ENCODE results near the gene ODAD4. TPM values are rescaled to one million over a fixed set of nuclear protein-coding genes. Genes with fewer than 3 reads are reported as not detected.

The ODAD4 gene
- total and polyA plus RNA-seq, 2 of the 4 experiments (the other 2 are of a cell fraction), result 0.38 to 0.54 TPM

DNA sequence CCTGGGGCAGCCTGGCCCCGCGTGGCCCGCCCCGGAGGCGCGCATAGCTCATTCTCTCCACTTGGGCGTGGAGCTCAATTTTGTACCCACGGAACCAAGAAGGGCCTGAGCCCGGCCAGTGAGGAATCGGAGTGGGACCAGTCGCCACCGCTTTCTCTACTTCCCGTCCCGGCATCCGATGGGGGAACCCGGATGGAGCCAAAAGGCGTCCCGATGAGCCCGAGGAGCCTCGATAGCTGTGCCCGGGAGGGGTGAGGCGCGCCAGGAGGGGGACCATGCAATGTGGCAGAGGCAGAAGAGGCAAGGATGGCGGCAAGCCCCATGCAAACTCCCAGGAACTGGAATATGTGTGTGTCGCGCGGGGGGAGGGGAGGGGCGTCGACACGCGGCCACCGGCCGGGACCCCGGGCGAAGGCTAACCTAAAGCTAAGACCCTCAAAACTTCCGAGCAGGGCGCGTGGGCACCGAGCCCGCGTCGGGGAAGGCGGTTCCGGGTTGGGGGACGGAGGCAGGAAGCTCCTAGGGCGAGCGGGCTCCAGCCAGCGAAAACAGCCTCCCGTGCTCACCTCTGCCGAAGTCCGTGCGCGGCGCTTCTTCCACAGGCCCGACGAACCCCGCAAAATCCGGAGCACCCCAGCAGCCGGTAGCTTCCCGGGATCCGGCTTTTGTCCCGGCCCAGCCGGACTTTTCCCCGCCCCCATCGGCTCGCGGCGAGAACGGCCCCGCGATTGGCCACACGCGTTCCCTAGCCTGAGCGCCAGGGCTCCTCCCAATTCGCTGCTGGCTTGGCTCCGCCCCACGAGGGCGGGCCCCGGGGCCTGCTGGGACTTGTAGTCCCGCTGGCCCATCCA, 11.9 kb upstream of the ODAD4 start, which contains the start of gene ACLY:
TSS of gene ACLY (minus strand) at position 638 of the 851 bp plus-strand sequence. CDS start 5,078 bp downstream, outside the sequence.
- peak within 1 kb of the TSS; percentile 95 for H3K4me2 ChIP-seq (ENCODE audit: low read depth, low read length)
- peak within 1 kb of the TSS; percentile 99 for H3K14ac ChIP-seq (replicated peaks; ENCODE audit: low read depth, low read length)
- BruUV-seq (replicated peaks), result TSS peak; percentile 71
- H4K5ac ChIP-seq (ENCODE audit: low read depth, low read length), result peak within 1 kb of the TSS; percentile 69
- peak within 1 kb of the TSS; percentile 67 for H2BK5ac ChIP-seq (ENCODE audit: low read depth, low read length, poor library complexity, severe bottlenecking)
- H2AK5ac ChIP-seq (ENCODE audit: low read depth, low read length), result peak within 1 kb of the TSS; percentile 95
- peaks cover 48% of the 10 kb centered on the region for H4K20me1 ChIP-seq (ENCODE audit: insufficient read depth, low read length)
- H3K56ac ChIP-seq (ENCODE audit: extremely low read depth, insufficient read depth, low read length), result peak within 1 kb of the TSS; percentile 91
- no peaks in the 10 kb centered on the region for H3K9me3 ChIP-seq (ENCODE audit: control insufficient read depth, insufficient read depth, low read length)
- WGBS, 2 experiments (ENCODE audit: extremely low coverage in 2 of 2, insufficient read length in 1 of 2), result 1% methylated on average over 43 of the region's 80 CpGs; no CpG with 5 or more reads in 1 of the 2 experiments
- ATAC-seq (ENCODE audit: low read depth) (peak; percentile 96), DNase-seq (peak; percentile 95)
- peaks cover 0 to 54% of the 10 kb centered on the region in 2 experiments; a peak in 3 of 4 replicates for H3K79me1 ChIP-seq (ENCODE audit: low read depth in 1 of 2, low read length in 2 of 2)
- peak within 1 kb of the TSS; percentile 87 for H4K91ac ChIP-seq (ENCODE audit: insufficient read depth, low read depth, low read length)
- H2BK120ac ChIP-seq (ENCODE audit: low read depth, low read length), result peak within 1 kb of the TSS; percentile 76; the same call in 1 of the 2 replicates
- dilution Hi-C loops (cut with HindIII; ENCODE audit: low sequenced_read_pairs, unreplicated experiment), result no loop called here
- peak within 1 kb of the TSS; percentile 85 for H3K23ac ChIP-seq (ENCODE audit: low read depth, low read length)
- TF ChIP-seq, protein P1, sequence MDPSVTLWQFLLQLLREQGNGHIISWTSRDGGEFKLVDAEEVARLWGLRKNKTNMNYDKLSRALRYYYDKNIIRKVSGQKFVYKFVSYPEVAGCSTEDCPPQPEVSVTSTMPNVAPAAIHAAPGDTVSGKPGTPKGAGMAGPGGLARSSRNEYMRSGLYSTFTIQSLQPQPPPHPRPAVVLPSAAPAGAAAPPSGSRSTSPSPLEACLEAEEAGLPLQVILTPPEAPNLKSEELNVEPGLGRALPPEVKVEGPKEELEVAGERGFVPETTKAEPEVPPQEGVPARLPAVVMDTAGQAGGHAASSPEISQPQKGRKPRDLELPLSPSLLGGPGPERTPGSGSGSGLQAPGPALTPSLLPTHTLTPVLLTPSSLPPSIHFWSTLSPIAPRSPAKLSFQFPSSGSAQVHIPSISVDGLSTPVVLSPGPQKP (IDR thresholded peaks at IDR 0.05; ENCODE audit: borderline replicate concordance, low read depth, low read length), result no peak
- TF ChIP-seq POLR2A (IDR thresholded peaks at IDR 0.05; ENCODE audit: low read depth, low read length) (peak; percentile 96), CHD1 (IDR thresholded peaks at IDR 0.05; ENCODE audit: low read depth, low read length) (peak; percentile 74; the same call in 1 of the 2 replicates), MXI1 (IDR thresholded peaks at IDR 0.05; ENCODE audit: borderline replicate concordance, low read depth, low read length) (peak; percentile 50; the same call in 1 of the 2 replicates), NFE2L2 (IDR thresholded peaks at IDR 0.05; ENCODE audit: low read depth, low read length) (no peak), RFX5 (IDR thresholded peaks at IDR 0.05; ENCODE audit: low read depth, low read length) (no peak)
- TF ChIP-seq, protein P2, sequence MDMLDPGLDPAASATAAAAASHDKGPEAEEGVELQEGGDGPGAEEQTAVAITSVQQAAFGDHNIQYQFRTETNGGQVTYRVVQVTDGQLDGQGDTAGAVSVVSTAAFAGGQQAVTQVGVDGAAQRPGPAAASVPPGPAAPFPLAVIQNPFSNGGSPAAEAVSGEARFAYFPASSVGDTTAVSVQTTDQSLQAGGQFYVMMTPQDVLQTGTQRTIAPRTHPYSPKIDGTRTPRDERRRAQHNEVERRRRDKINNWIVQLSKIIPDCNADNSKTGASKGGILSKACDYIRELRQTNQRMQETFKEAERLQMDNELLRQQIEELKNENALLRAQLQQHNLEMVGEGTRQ (IDR thresholded peaks at IDR 0.05; ENCODE audit: low read depth, low read length), result peak; percentile 68; the same call in 1 of the 2 replicates
- TF ChIP-seq, protein P3, sequence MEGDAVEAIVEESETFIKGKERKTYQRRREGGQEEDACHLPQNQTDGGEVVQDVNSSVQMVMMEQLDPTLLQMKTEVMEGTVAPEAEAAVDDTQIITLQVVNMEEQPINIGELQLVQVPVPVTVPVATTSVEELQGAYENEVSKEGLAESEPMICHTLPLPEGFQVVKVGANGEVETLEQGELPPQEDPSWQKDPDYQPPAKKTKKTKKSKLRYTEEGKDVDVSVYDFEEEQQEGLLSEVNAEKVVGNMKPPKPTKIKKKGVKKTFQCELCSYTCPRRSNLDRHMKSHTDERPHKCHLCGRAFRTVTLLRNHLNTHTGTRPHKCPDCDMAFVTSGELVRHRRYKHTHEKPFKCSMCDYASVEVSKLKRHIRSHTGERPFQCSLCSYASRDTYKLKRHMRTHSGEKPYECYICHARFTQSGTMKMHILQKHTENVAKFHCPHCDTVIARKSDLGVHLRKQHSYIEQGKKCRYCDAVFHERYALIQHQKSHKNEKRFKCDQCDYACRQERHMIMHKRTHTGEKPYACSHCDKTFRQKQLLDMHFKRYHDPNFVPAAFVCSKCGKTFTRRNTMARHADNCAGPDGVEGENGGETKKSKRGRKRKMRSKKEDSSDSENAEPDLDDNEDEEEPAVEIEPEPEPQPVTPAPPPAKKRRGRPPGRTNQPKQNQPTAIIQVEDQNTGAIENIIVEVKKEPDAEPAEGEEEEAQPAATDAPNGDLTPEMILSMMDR (conservative IDR thresholded peaks at IDR 0.05; ENCODE audit: low read depth, low read length), result no peak
- H4K8ac ChIP-seq (ENCODE audit: low read depth in 2 of 2, low read length in 2 of 2), result peak within 1 kb of the TSS; percentile 76 to 90
- no peaks in the 10 kb centered on the region for H3K27me3 ChIP-seq (ENCODE audit: control insufficient read depth, insufficient read depth, low read length)
- peaks cover 30% of the 10 kb centered on the region for H3K9me1 ChIP-seq (ENCODE audit: insufficient read depth, low read length)
- H3K27ac ChIP-seq (ENCODE audit: insufficient read depth, low read length), result peak within 1 kb of the TSS; percentile 73
- peak within 1 kb of the TSS; percentile 90 for H2AFZ ChIP-seq (replicated peaks; ENCODE audit: low read length, poor library complexity)
- POLR2A ChIA-PET (ENCODE audit: unreplicated experiment), result interaction anchor here (0.6 to 1.6 kb wide), 3 partner anchors 11 to 124 kb away, joined by 3 to 7 read pairs (median 3); partner anchors contain the start of gene ODAD4
- CTCF ChIA-PET, result interaction anchor here (0.9 to 1.2 kb wide), 2 partner anchors 11 to 41 kb away, joined by 4 to 5 read pairs; no protein-coding TSS in a partner anchor
- peaks cover 27% of the 10 kb centered on the region for H3K4me1 ChIP-seq (ENCODE audit: control insufficient read depth, insufficient read depth, low read length)
- H3K9ac ChIP-seq (ENCODE audit: low read depth, low read length), result peak within 1 kb of the TSS; percentile 87
- peaks cover 2% of the 10 kb centered on the region for H3K36me3 ChIP-seq (ENCODE audit: control insufficient read depth, insufficient read depth, low read length)
- intact Hi-C loops (cut with micrococcal nuclease), result loop anchor here (1.0 kb wide), 3 partner anchors 8 to 106 kb away; partner anchors contain the start of gene ODAD4
- peak within 1 kb of the TSS; percentile 93 for H3K4ac ChIP-seq (ENCODE audit: low read depth, low read length)
- peak within 1 kb of the TSS; percentile 99 for H2AK9ac ChIP-seq (replicated peaks; ENCODE audit: low read depth, low read length, poor library complexity)
- in situ Hi-C loops (cut with MboI; ENCODE audit: low sequenced_read_pairs), result no loop called here
- peak within 1 kb of the TSS; percentile 49; the same call in 1 of the 3 replicates for H2BK15ac ChIP-seq (ENCODE audit: low read depth, low read length)
- peak within 1 kb of the TSS; percentile 72 for H3K4me3 ChIP-seq (ENCODE audit: insufficient read depth, low read depth, low read length)
- H2BK20ac ChIP-seq (ENCODE audit: low read depth, low read length), result peak within 1 kb of the TSS; percentile 29; the same call in 1 of the 2 replicates
- H3K18ac ChIP-seq (ENCODE audit: low read depth, low read length), result peak within 1 kb of the TSS; percentile 26
